Endothelial cell of umbilical vein (primary cell): ENCODE data around the gene STK32C. TPM values are rescaled to one million over a fixed set of nuclear protein-coding genes. Genes with fewer than 3 reads are reported as not detected.

Source experiments
- BruUV-seq: library from RNA; stranded (reverse); fragments of 400-500 nt; replicated peaks from 2 replicates; lab custom pipeline; 2021; lab: Mats Ljungman, UMichigan
- CTCF ChIA-PET: fragments of 300-600, 350-600 bp; sonication (Branson Sonifier 250); formaldehyde crosslinking; loops from one replicate; lab custom pipeline; 2021; ENCODE audit warnings: antibody characterized with exemption, inconsistent platforms; lab: Charles Lee
- POLR2A ChIA-PET: fragments of 300-600, 350-600 bp; sonication (Branson Sonifier 250); formaldehyde crosslinking; loops from one replicate; lab custom pipeline; 2021; ENCODE audit warnings: antibody characterized with exemption, inconsistent platforms; lab: Charles Lee
- DNase-seq: peaks from one replicate; pipeline ENCODE4 v3.0.0-alpha.2; 2011; ENCODE audit warnings: low read depth, low spot score
- FAIRE-seq: peaks from 2 replicates; lab custom pipeline; 2011; peaks lifted over from hg19 to GRCh38; lab: Jason Lieb, UNC
- H2AFZ ChIP-seq: 2 replicates; pipeline ENCODE4 v1.6.0; 2012; ENCODE audit warnings: low read depth, low read length, control low read depth, inconsistent platforms
- H3K27ac ChIP-seq: 2 replicates; pipeline ENCODE4 v1.5.1; 2011; ENCODE audit warnings: low read depth, mild to moderate bottlenecking, control low read depth, low read length, moderate library complexity; ENCODE audit not compliant: insufficient read depth
- H3K27me3 ChIP-seq, 2 experiments: 2 replicates each; pipeline versions ENCODE4 v1.6.0 to v1.6.1; 2011; ENCODE audit warnings: low read length in 2 of 2, mixed read lengths in 1 of 2; ENCODE audit not compliant: control insufficient read depth in 2 of 2, insufficient read depth in 2 of 2
- H3K36me3 ChIP-seq, 2 experiments: 2 replicates in 1 of 2; 3 replicates in 1 of 2; pipeline ENCODE4 v1.5.1; 2011; ENCODE audit warnings: low read length in 2 of 2, mild to moderate bottlenecking in 1 of 2, moderate library complexity in 1 of 2; ENCODE audit not compliant: control insufficient read depth in 2 of 2, insufficient read depth in 2 of 2; ENCODE audit errors: extremely low read depth in 1 of 2
- H3K4me1 ChIP-seq: 3 replicates; pipeline ENCODE4 v1.5.1; 2011; ENCODE audit warnings: mild to moderate bottlenecking, low read length; ENCODE audit not compliant: control insufficient read depth, insufficient read depth; ENCODE audit errors: extremely low read depth
- H3K4me2 ChIP-seq: 2 replicates; pipeline ENCODE4 v1.6.1; 2011; ENCODE audit warnings: low read length, control low read depth, mixed read lengths; ENCODE audit not compliant: insufficient read depth
- H3K4me3 ChIP-seq, 3 experiments: fragments of 200-600 bp in 1 of 3; sonication (generic), shearing (Covaris generic) in 1 of 3; replicated peaks in 1 of 3; 2 replicates each; pipeline ENCODE4 v1.5.1; 2011 to 2016; ENCODE audit warnings: control low read depth in 3 of 3, low read length in 3 of 3, mild to moderate bottlenecking in 2 of 3, inconsistent platforms in 1 of 3, low read depth in 1 of 3, moderate library complexity in 1 of 3; ENCODE audit not compliant: insufficient read depth in 1 of 3
- H3K79me2 ChIP-seq: 2 replicates; pipeline ENCODE4 v1.6.0; 2012; ENCODE audit warnings: low read length, inconsistent platforms; ENCODE audit not compliant: control insufficient read depth, insufficient read depth
- H3K9ac ChIP-seq: replicated peaks from 2 replicates; pipeline ENCODE3; 2011; ENCODE audit warnings: low read length, control low read depth; ENCODE audit not compliant: insufficient read depth; ENCODE audit errors: extremely low read depth
- H3K9me1 ChIP-seq: replicated peaks from 3 replicates; pipeline ENCODE4 v1.6.0; 2011; ENCODE audit warnings: mild to moderate bottlenecking, low read length; ENCODE audit not compliant: control insufficient read depth, insufficient read depth; ENCODE audit errors: extremely low read depth
- H3K9me3 ChIP-seq: replicated peaks from 2 replicates; pipeline ENCODE4 v1.5.1; 2012; ENCODE audit warnings: low read length, inconsistent platforms; ENCODE audit not compliant: control insufficient read depth, insufficient read depth
- H4K20me1 ChIP-seq: replicated peaks from 2 replicates; pipeline ENCODE3; 2011; ENCODE audit warnings: mild to moderate bottlenecking, low read length; ENCODE audit not compliant: control insufficient read depth, insufficient read depth; ENCODE audit errors: extremely low read depth
- CTCF ChIP-seq, 2 donors: IDR thresholded peaks; 1 replicate in 1 of 2; 2 replicates in 1 of 2; pipeline ENCODE4 v1.5.1; 2011; ENCODE audit warnings: low read length in 2 of 2, mild to moderate bottlenecking in 2 of 2, moderate library complexity in 2 of 2, control low read depth in 1 of 2, inconsistent platforms in 1 of 2, low read depth in 1 of 2; ENCODE audit not compliant: insufficient read depth in 1 of 2; ENCODE audit errors: extremely low read depth in 1 of 2
- EZH2 ChIP-seq: IDR thresholded peaks from 2 replicates; pipeline ENCODE4 v1.6.1; 2012; ENCODE audit warnings: borderline replicate concordance, low read depth, mild to moderate bottlenecking, moderate library complexity, low read length, inconsistent platforms; ENCODE audit not compliant: severe bottlenecking
- FOS ChIP-seq: IDR thresholded peaks from 2 replicates; pipeline ENCODE4 v1.6.1; 2011; ENCODE audit warnings: mild to moderate bottlenecking, low read length, moderate library complexity, borderline replicate concordance; ENCODE audit not compliant: insufficient read depth
- GATA2 ChIP-seq: IDR thresholded peaks from 2 replicates; pipeline ENCODE4 v1.7.0; 2011; ENCODE audit warnings: low read depth, mild to moderate bottlenecking, moderate library complexity, mixed read lengths, low read length; ENCODE audit not compliant: insufficient read length, insufficient read depth
- JUN ChIP-seq: IDR thresholded peaks from 2 replicates; pipeline ENCODE4 v1.6.1; 2011; ENCODE audit warnings: borderline replicate concordance, low read depth; ENCODE audit not compliant: insufficient read length, insufficient read depth
- MAX ChIP-seq: IDR thresholded peaks from 2 replicates; pipeline ENCODE4 v1.6.1; 2011; ENCODE audit not compliant: insufficient read depth, insufficient read length
- MYC ChIP-seq: IDR thresholded peaks from one replicate; pipeline ENCODE4 v1.6.1; 2011; ENCODE audit warnings: mild to moderate bottlenecking, low read depth, low read length
- POLR2A ChIP-seq: IDR thresholded peaks from 2 replicates; pipeline ENCODE4 v1.6.1; 2012; ENCODE audit warnings: low read depth, mild to moderate bottlenecking, control low read depth, low read length
- POLR2AphosphoS5 ChIP-seq: IDR thresholded peaks from 2 replicates; pipeline ENCODE4 v1.6.1; 2012; ENCODE audit warnings: low read depth, mild to moderate bottlenecking, control low read depth, low read length, moderate library complexity; ENCODE audit not compliant: insufficient read depth
- dilution Hi-C: fragments of 300-500 bp; cut with MboI; formaldehyde crosslinking; loops from one replicate; pipeline ENCODE4 v1.15.0; 2019; ENCODE audit warnings: low sequenced_read_pairs; ENCODE audit not compliant: extremely low pct_ligation_motif_present
- intact Hi-C: fragments of 100-400 bp; cut with micrococcal nuclease; formaldehyde crosslinking; loops from one replicate; pipeline ENCODE4 v1.10.0; 2022
- polyA plus RNA-seq, 4 experiments: library from polyadenylated mRNA; depleted of rRNA in 3 of 4; stranded (reverse) in 3 of 4; unstranded in 1 of 4; fragments of >200 nt; gene quantifications; 2 replicates each; pipeline versions ENCODE4 v1.2.1 to v1.2.3, GENCODE V29; 2011 to 2012; ENCODE audit warnings: missing spikeins in 1 of 4
- total RNA-seq: library from RNA; stranded (reverse); gene quantifications from 2 replicates; pipeline ENCODE4 v1.2.3, GENCODE V29; 2021

Gene STK32C
- total and polyA plus RNA-seq, 2 donors (not counting 3 experiments of a cell fraction or from before 2014, with no cell fraction given) = 5.4 to 14.1 TPM

GRCh38 chr10:132236881-132237280, 70.9 kb downstream of the STK32C start:
- no peak for TF ChIP-seq MYC
- no peak for TF ChIP-seq MAX
- no peak for TF ChIP-seq CTCF (IDR thresholded peaks at IDR 0.05; ENCODE audit: extremely low read depth in 1 of 2, insufficient read depth in 1 of 2, low read depth in 1 of 2, low read length in 2 of 2)
- no peak for TF ChIP-seq JUN
- TF ChIP-seq FOS = no peak
- no peak for TF ChIP-seq GATA2
- TF ChIP-seq POLR2AphosphoS5 = no peak
- no peak for TF ChIP-seq POLR2A
- TF ChIP-seq EZH2 = no peak
- Histone ChIP-seq H3K9me3 (no peaks in the 10 kb centered on the region), H3K27me3 (no peaks in the 10 kb centered on the region), H4K20me1 (no peaks in the 10 kb centered on the region), H3K79me2 (no peaks in the 10 kb centered on the region), H3K9ac (no peak overlapping the region), H3K4me3 (no peak overlapping the region), H3K4me2 (no peak overlapping the region), H3K27ac (no peak overlapping the region), H3K4me1 (no peaks in the 10 kb centered on the region), H3K36me3 (no peaks in the 10 kb centered on the region), H3K9me1 (no peaks in the 10 kb centered on the region), H2AFZ (no peak overlapping the region)
- FAIRE-seq (no peak), DNase-seq (no peak)
- no TSS peak for BruUV-seq
- CTCF ChIA-PET = no interaction called here
- dilution Hi-C loops = no loop called here
- intact Hi-C loops = no loop called here
- POLR2A ChIA-PET = no interaction called here
